Activated T-cell treated with anti-CD3 and anti-CD28 coated beads, Interleukin-2, amount 50 U/mL, for 24 hours (primary cell): ENCODE measurements around the gene OR51B2.
"Not testable (repeated sequence)": the region's sequence is repeated elsewhere in the genome, so short reads cannot be mapped to it uniquely, and the experiment has no call there.

ENCODE experiments used
- DNase-seq: peaks from one replicate; pipeline ENCODE4 v3.0.0-alpha.2; 2020
- H3K27ac Mint-ChIP-seq: 2 replicates; pipeline ENCODE4 v1.8.0; 2020; ENCODE audit warnings: mild to moderate bottlenecking, mixed read lengths
- H3K27me3 Mint-ChIP-seq: 2 replicates; pipeline ENCODE4 v1.8.0; 2020; ENCODE audit warnings: mixed read lengths
- H3K36me3 Mint-ChIP-seq: 2 replicates; pipeline ENCODE4 v1.8.0; 2020; ENCODE audit warnings: low read depth, mixed read lengths
- H3K4me1 Mint-ChIP-seq: 2 replicates; pipeline ENCODE4 v1.8.0; 2020; ENCODE audit warnings: low read depth, mixed read lengths
- H3K4me3 Mint-ChIP-seq: 2 replicates; pipeline ENCODE4 v1.8.0; 2020; ENCODE audit warnings: mild to moderate bottlenecking, moderate library complexity, mixed read lengths
- H3K9me3 Mint-ChIP-seq: 2 replicates; pipeline ENCODE4 v1.8.0; 2020; ENCODE audit warnings: mixed read lengths

The OR51B2 gene

GRCh38 chr11:5343474-5344335 lies 19.6 kb upstream of the OR51B2 start, which contains the start of gene OR51B5:
OR51B5 (minus strand) TSS chr11:5343524; CDS start chr11:5343524, 0 bp downstream.
- Mint-ChIP-seq H3K36me3 (no peaks in the 10 kb centered on the region), H3K4me1 (no peaks in the 10 kb centered on the region), H3K9me3 (no peaks in the 10 kb centered on the region), H3K27ac (no peak within 1 kb of the TSS), H3K27me3 (peaks cover 5% of the 10 kb centered on the region), H3K4me3 (no peak within 1 kb of the TSS)
- no peak for DNase-seq

- no peaks in the 10 kb centered on the region for H3K36me3 Mint-ChIP-seq
- H3K27me3 Mint-ChIP-seq = peaks cover 13% of the 10 kb centered on the region
- no peak overlapping the region for H3K27ac Mint-ChIP-seq
- DNase-seq = no peak
- H3K9me3 Mint-ChIP-seq = no peaks in the 10 kb centered on the region
- H3K4me1 Mint-ChIP-seq = no peaks in the 10 kb centered on the region
- H3K4me3 Mint-ChIP-seq = no peak overlapping the region
Observed at GRCh38 chr11:5339771-5340322, 15.8 kb upstream of the OR51B2 start.

GRCh38 chr11:5337253-5337652 lies 13.2 kb upstream of the OR51B2 start:
- not testable (repeated sequence) for H3K27ac Mint-ChIP-seq

GRCh38 chr11:5336331-5336730 lies 12.2 kb upstream of the OR51B2 start:
- no peak for DNase-seq
- Mint-ChIP-seq H3K27me3 (peaks cover 11% of the 10 kb centered on the region), H3K9me3 (no peaks in the 10 kb centered on the region), H3K36me3 (no peaks in the 10 kb centered on the region), H3K27ac (no peak overlapping the region), H3K4me1 (no peaks in the 10 kb centered on the region), H3K4me3 (no peak overlapping the region)

More at GRCh38 chr11:5337253-5337652, 13.2 kb upstream of the OR51B2 start:
- H3K4me3 Mint-ChIP-seq, DNase-seq, H3K9me3 Mint-ChIP-seq, H3K36me3 Mint-ChIP-seq, H3K4me1 Mint-ChIP-seq: not testable (repeated sequence)
- peaks cover 11% of the 10 kb centered on the region for H3K27me3 Mint-ChIP-seq

GRCh38 chr11:5335170-5335569 lies 11.1 kb upstream of the OR51B2 start:
- H3K9me3 Mint-ChIP-seq = peaks cover 2% of the 10 kb centered on the region
- H3K4me3 Mint-ChIP-seq = no peak overlapping the region
- H3K36me3 Mint-ChIP-seq = no peaks in the 10 kb centered on the region
- DNase-seq = no peak
- H3K27me3 Mint-ChIP-seq = peaks cover 11% of the 10 kb centered on the region
- no peaks in the 10 kb centered on the region for H3K4me1 Mint-ChIP-seq
- H3K27ac Mint-ChIP-seq = no peak overlapping the region

GRCh38 chr11:5317292-5317691 lies 6.8 kb downstream of the OR51B2 start:
- H3K4me1 Mint-ChIP-seq = no peaks in the 10 kb centered on the region
- no peak overlapping the region for H3K4me3 Mint-ChIP-seq
- H3K36me3 Mint-ChIP-seq = no peaks in the 10 kb centered on the region
- no peaks in the 10 kb centered on the region for H3K27me3 Mint-ChIP-seq
- H3K9me3 Mint-ChIP-seq = no peaks in the 10 kb centered on the region
- H3K27ac Mint-ChIP-seq = no peak overlapping the region
- no peak for DNase-seq

- H3K4me3 Mint-ChIP-seq, H3K27me3 Mint-ChIP-seq, DNase-seq, H3K4me1 Mint-ChIP-seq, H3K36me3 Mint-ChIP-seq, H3K9me3 Mint-ChIP-seq, H3K27ac Mint-ChIP-seq: not testable (repeated sequence)
Observed at GRCh38 chr11:5313326-5314023, 10.6 kb downstream of the OR51B2 start.

GRCh38 chr11:5310423-5310822 lies 13.7 kb downstream of the OR51B2 start:
- H3K36me3 Mint-ChIP-seq = no peaks in the 10 kb centered on the region
- H3K27ac Mint-ChIP-seq = no peak overlapping the region
- peaks cover 3% of the 10 kb centered on the region for H3K27me3 Mint-ChIP-seq
- DNase-seq = no peak
- H3K4me1 Mint-ChIP-seq = no peaks in the 10 kb centered on the region
- no peaks in the 10 kb centered on the region for H3K9me3 Mint-ChIP-seq
- H3K4me3 Mint-ChIP-seq = no peak overlapping the region

- H3K27me3 Mint-ChIP-seq = peaks cover 3% of the 10 kb centered on the region
- no peaks in the 10 kb centered on the region for H3K36me3 Mint-ChIP-seq
- no peak for DNase-seq
- H3K9me3 Mint-ChIP-seq = no peaks in the 10 kb centered on the region
- H3K4me3 Mint-ChIP-seq = no peak overlapping the region
- H3K27ac Mint-ChIP-seq = no peak overlapping the region
- no peaks in the 10 kb centered on the region for H3K4me1 Mint-ChIP-seq
Observed at GRCh38 chr11:5307256-5308019, 16.7 kb downstream of the OR51B2 start.

GRCh38 chr11:5304046-5304445 lies 20.1 kb downstream of the OR51B2 start:
- H3K4me3 Mint-ChIP-seq = no peak overlapping the region
- no peaks in the 10 kb centered on the region for H3K36me3 Mint-ChIP-seq
- no peak for DNase-seq
- no peak overlapping the region for H3K27ac Mint-ChIP-seq
- no peaks in the 10 kb centered on the region for H3K4me1 Mint-ChIP-seq
- no peaks in the 10 kb centered on the region for H3K9me3 Mint-ChIP-seq
- peaks cover 3% of the 10 kb centered on the region for H3K27me3 Mint-ChIP-seq

- DNase-seq = no peak
- Mint-ChIP-seq H3K27ac (no peak overlapping the region), H3K4me1 (no peaks in the 10 kb centered on the region), H3K36me3 (no peaks in the 10 kb centered on the region), H3K27me3 (peaks cover 3% of the 10 kb centered on the region), H3K9me3 (no peaks in the 10 kb centered on the region), H3K4me3 (no peak overlapping the region)
Observed at GRCh38 chr11:5303626-5304025, 20.5 kb downstream of the OR51B2 start.

GRCh38 chr11:5301846-5302245 lies 22.3 kb downstream of the OR51B2 start, which contains the start of gene OR51B4:
OR51B4 (minus strand) TSS chr11:5301946; CDS start chr11:5301946, 0 bp downstream.
- H3K4me1 Mint-ChIP-seq = no peaks in the 10 kb centered on the region
- no peak within 1 kb of the TSS for H3K27ac Mint-ChIP-seq

GRCh38 chr11:5300251-5300650 lies 23.8 kb downstream of the OR51B2 start:
- Mint-ChIP-seq H3K4me1 (no peaks in the 10 kb centered on the region), H3K4me3 (no peak overlapping the region), H3K27ac (no peak overlapping the region), H3K27me3 (peaks cover 10% of the 10 kb centered on the region), H3K9me3 (no peaks in the 10 kb centered on the region), H3K36me3 (no peaks in the 10 kb centered on the region)
- no peak for DNase-seq

More at GRCh38 chr11:5301846-5302245, 22.3 kb downstream of the OR51B2 start, which contains the start of gene OR51B4:
- Mint-ChIP-seq H3K9me3 (no peaks in the 10 kb centered on the region), H3K36me3 (no peaks in the 10 kb centered on the region), H3K4me3 (no peak within 1 kb of the TSS), H3K27me3 (peaks cover 10% of the 10 kb centered on the region)
- no peak for DNase-seq

GRCh38 chr11:5298451-5298850 lies 25.6 kb downstream of the OR51B2 start:
- H3K27me3 Mint-ChIP-seq = peaks cover 10% of the 10 kb centered on the region
- H3K36me3 Mint-ChIP-seq = no peaks in the 10 kb centered on the region
- no peaks in the 10 kb centered on the region for H3K9me3 Mint-ChIP-seq
- H3K4me3 Mint-ChIP-seq = no peak overlapping the region
- no peaks in the 10 kb centered on the region for H3K4me1 Mint-ChIP-seq
- no peak for DNase-seq
- H3K27ac Mint-ChIP-seq = no peak overlapping the region
